Aorta (tissue), 5 donors: ENCODE data around the gene LRBA. TPM values are rescaled to one million over a fixed set of nuclear protein-coding genes. Genes with fewer than 3 reads are reported as not detected.

Experiments used
- ATAC-seq: fragments of 200-7000 bp; cut with Tn5 transposase; one replicate; pipeline ENCODE4 v1.9.1; 2022; ENCODE audit warnings: moderate library complexity; ENCODE audit not compliant: low FRiP score
- DNase-seq, 2 donors: peaks; one replicate each; pipeline ENCODE4 v3.0.0-alpha.2; 2020
- H3K27ac ChIP-seq, 2 donors: one replicate each; pipeline ENCODE4 v1.5.1; 2013; ENCODE audit warnings: low read length in 2 of 2, mild to moderate bottlenecking in 2 of 2, moderate library complexity in 2 of 2, control low read depth in 1 of 2, inconsistent platforms in 1 of 2, low read depth in 1 of 2
- H3K27me3 ChIP-seq, 2 donors: one replicate each; pipeline ENCODE4 v1.6.1; 2013; ENCODE audit warnings: control low read depth in 1 of 2, low read length in 1 of 2, mild to moderate bottlenecking in 1 of 2, moderate library complexity in 1 of 2; ENCODE audit not compliant: insufficient read depth in 2 of 2, control insufficient read depth in 1 of 2
- H3K36me3 ChIP-seq, 2 donors: one replicate each; pipeline ENCODE4 v1.6.1; 2013; ENCODE audit warnings: control low read depth in 1 of 2, low read length in 1 of 2, mild to moderate bottlenecking in 1 of 2; ENCODE audit not compliant: insufficient read depth in 2 of 2, control insufficient read depth in 1 of 2
- H3K4me1 ChIP-seq, 2 donors: one replicate each; pipeline ENCODE4 v1.6.1; 2013; ENCODE audit warnings: low read length in 2 of 2, control low read depth in 1 of 2, mild to moderate bottlenecking in 1 of 2, moderate library complexity in 1 of 2; ENCODE audit not compliant: insufficient read depth in 2 of 2, control insufficient read depth in 1 of 2
- H3K4me3 ChIP-seq, 2 donors: one replicate each; pipeline ENCODE4 v1.5.1; 2013; ENCODE audit warnings: low read length in 2 of 2, control low read depth in 1 of 2, mild to moderate bottlenecking in 1 of 2
- H3K9me3 ChIP-seq: one replicate; pipeline ENCODE4 v1.6.1; 2013; ENCODE audit warnings: mild to moderate bottlenecking, low read length; ENCODE audit not compliant: control insufficient read depth
- WGBS, 2 donors: extraction: QIAGEN DNeasy Blood & Tissue Kit; methylation state at CpG; one replicate each; pipeline ENCODE4 v1.1.7; 2013; 5-methylcytosine and 5-hydroxymethylcytosine counted together
- intact Hi-C, 2 donors: fragments of 100-400 bp; cut with DNase I; formaldehyde crosslinking; loops; one replicate each; pipeline versions ENCODE4 v1.14.2 to v1.15.0; 2022
- polyA plus RNA-seq, 2 donors: library from polyadenylated mRNA; stranded (reverse); fragments of 200-250 nt; gene quantifications; one replicate each; pipeline ENCODE4 v1.2.3, GENCODE V29; 2013
- total RNA-seq, 2 donors: library from RNA; stranded (reverse); fragmentation: NEBNext Ultra II Directional; extraction: Animal tissue kit (Norgen Biotek cat#: 25700); gene quantifications; one replicate each; pipeline ENCODE4 v1.2.1, GENCODE V29; 2021
- donor health status: healthy with polysubstance abuse.
- donor health status: Bipolar disorder and iron deficiency.
- donor health status: DM: no; HTN: no; CAD: no.
- donor health status: DM: no; HTN: no; CAD: no.
- donor health status: DM: yes; HTN: yes; CAD: no.

Gene LRBA
- total and polyA plus RNA-seq, 4 donors: 4.8 to 34.5 (median 15.4) TPM

GRCh38 chr4:150656891-150657290 lies 358.2 kb downstream of the LRBA start:
- Histone ChIP-seq H3K9me3 (no peaks in the 10 kb centered on the region), H3K4me3 (no peak overlapping the region), H3K27ac (no peak overlapping the region), H3K36me3 (no peaks in the 10 kb centered on the region), H3K4me1 (no peaks in the 10 kb centered on the region), H3K27me3 (no peaks in the 10 kb centered on the region)
- intact Hi-C loops: no loop called here
- DNase-seq (no peak), ATAC-seq (no peak)
- 89 to 94% methylated on average over 2 of the region's 2 CpGs for WGBS, 2 donors

GRCh38 chr4:150650751-150651150 lies 364.3 kb downstream of the LRBA start:
- no peak for ATAC-seq
- Histone ChIP-seq H3K4me1 (no peaks in the 10 kb centered on the region), H3K4me3 (no peak overlapping the region), H3K27me3 (no peaks in the 10 kb centered on the region), H3K9me3 (no peaks in the 10 kb centered on the region), H3K36me3 (no peaks in the 10 kb centered on the region), H3K27ac (no peak overlapping the region)
- intact Hi-C loops: no loop called here
- DNase-seq: no peak
- WGBS, 2 donors: 93 to 97% methylated on average over 1 of the region's 1 CpG

- intact Hi-C loops: no loop called here
- Histone ChIP-seq H3K27me3 (no peaks in the 10 kb centered on the region), H3K27ac (no peak overlapping the region), H3K36me3 (no peaks in the 10 kb centered on the region), H3K4me1 (no peaks in the 10 kb centered on the region), H3K9me3 (no peaks in the 10 kb centered on the region), H3K4me3 (no peak overlapping the region)
- DNase-seq (no peak), ATAC-seq (no peak)
- 92 to 97% methylated on average over 3 of the region's 3 CpGs for WGBS, 2 donors
These were observed 367.0 kb downstream of the LRBA start for GRCh38 chr4:150648123-150648522.

- Histone ChIP-seq H3K4me3 (no peak overlapping the region), H3K27me3 (no peaks in the 10 kb centered on the region), H3K4me1 (no peaks in the 10 kb centered on the region), H3K36me3 (no peaks in the 10 kb centered on the region), H3K27ac (no peak overlapping the region), H3K9me3 (no peaks in the 10 kb centered on the region)
- no peak for ATAC-seq
- WGBS, 2 donors: 62% methylated on average over 1 of the region's 1 CpG
- DNase-seq: no peak
- intact Hi-C loops: no loop called here
These were observed 368.1 kb downstream of the LRBA start for GRCh38 chr4:150647008-150647407.

- ATAC-seq: no peak
- Histone ChIP-seq H3K27me3 (no peaks in the 10 kb centered on the region), H3K36me3 (no peaks in the 10 kb centered on the region), H3K9me3 (no peaks in the 10 kb centered on the region), H3K4me1 (no peaks in the 10 kb centered on the region), H3K27ac (no peak overlapping the region), H3K4me3 (no peak overlapping the region)
- intact Hi-C loops: no loop called here
- DNase-seq: no peak
These were observed 373.5 kb downstream of the LRBA start for GRCh38 chr4:150641612-150642011.

- no peak for ATAC-seq
- no peaks in the 10 kb centered on the region for H3K9me3 ChIP-seq
- H3K4me3 ChIP-seq: no peak overlapping the region
- no peak for DNase-seq
- intact Hi-C loops: no loop called here
- H3K4me1 ChIP-seq: no peaks in the 10 kb centered on the region
- no peaks in the 10 kb centered on the region for H3K36me3 ChIP-seq
- H3K27ac ChIP-seq: no peak overlapping the region
- H3K27me3 ChIP-seq: no peaks in the 10 kb centered on the region
These were observed 382.4 kb downstream of the LRBA start for GRCh38 chr4:150632639-150633038.

GRCh38 chr4:150628073-150628472 lies 387.0 kb downstream of the LRBA start:
- Histone ChIP-seq H3K27ac (no peak overlapping the region), H3K4me1 (no peaks in the 10 kb centered on the region), H3K4me3 (no peak overlapping the region), H3K27me3 (no peaks in the 10 kb centered on the region), H3K36me3 (no peaks in the 10 kb centered on the region), H3K9me3 (no peaks in the 10 kb centered on the region)
- DNase-seq (no peak), ATAC-seq (no peak)
- intact Hi-C loops: no loop called here
- WGBS, 2 donors: 69 to 72% methylated on average over 2 of the region's 2 CpGs

- H3K27ac ChIP-seq: no peak overlapping the region
- 79 to 94% methylated on average over 2 of the region's 2 CpGs for WGBS, 2 donors
- ATAC-seq: no peak
These were observed 390.1 kb downstream of the LRBA start for GRCh38 chr4:150625033-150625432.

GRCh38 chr4:150624055-150624454 lies 391.0 kb downstream of the LRBA start:
- DNase-seq (no peak), ATAC-seq (no peak)
- H3K4me1 ChIP-seq: no peaks in the 10 kb centered on the region
- no peak overlapping the region for H3K27ac ChIP-seq
- 96 to 98% methylated on average over 1 of the region's 1 CpG for WGBS, 2 donors
- intact Hi-C loops: no loop called here
- no peaks in the 10 kb centered on the region for H3K36me3 ChIP-seq
- no peaks in the 10 kb centered on the region for H3K9me3 ChIP-seq
- H3K4me3 ChIP-seq: no peak overlapping the region
- H3K27me3 ChIP-seq: no peaks in the 10 kb centered on the region

More at GRCh38 chr4:150625033-150625432, 390.1 kb downstream of the LRBA start:
- Histone ChIP-seq H3K27me3 (no peaks in the 10 kb centered on the region), H3K9me3 (no peaks in the 10 kb centered on the region), H3K36me3 (no peaks in the 10 kb centered on the region), H3K4me3 (no peak overlapping the region), H3K4me1 (no peaks in the 10 kb centered on the region)
- intact Hi-C loops: no loop called here
- no peak for DNase-seq
